ENCODE results near the gene SYT15B.
"Not testable (repeated sequence)": the region's sequence is repeated elsewhere in the genome, so short reads cannot be mapped to it uniquely, and the experiment has no call there.

The SYT15B gene

GRCh38 chr10:47725047-47725446 is 38.3 kb downstream of the SYT15B start:
- DNase-seq = not testable (repeated sequence)

DNA sequence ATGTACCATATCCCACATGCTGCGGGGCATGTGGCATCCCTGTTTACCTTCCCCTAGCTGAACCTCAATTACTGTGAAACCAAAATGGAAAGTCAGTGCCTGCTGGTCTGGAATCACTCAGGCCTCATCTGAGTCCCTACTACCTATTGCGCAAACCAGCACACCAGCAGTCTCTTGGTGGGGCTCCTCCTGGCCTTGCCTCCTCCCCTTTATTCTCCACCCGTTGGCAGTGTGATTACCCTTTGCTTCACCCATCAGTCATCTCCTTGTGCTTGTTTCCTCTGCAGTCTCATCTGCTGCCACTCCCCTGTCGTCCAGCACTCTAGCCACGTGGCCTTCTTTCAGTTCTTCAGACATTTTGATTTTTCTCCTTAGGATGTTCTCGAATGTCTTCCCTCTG is 39.3 kb downstream of the SYT15B start:
- DNase-seq = not testable (repeated sequence)

- not testable (repeated sequence) for DNase-seq
Observed at GRCh38 chr10:47723362-47723761, 40.0 kb downstream of the SYT15B start.

- DNase-seq = not testable (repeated sequence)
Observed at GRCh38 chr10:47717011-47717769, 46.2 kb downstream of the SYT15B start.

Data from NCI-H1417 treated with DMSO at 0.1 percent for 48 hours (cell line).